Tibial nerve (tissue), 3 donors: Measurements from ENCODE around the gene CTNNA2.

ENCODE experiments used
- POLR2A ChIP-seq, 2 donors: fragments of 450-650 bp; IDR thresholded peaks; one replicate each; pipeline ENCODE4 v1.6.1; 2017; ENCODE audit warnings: antibody characterized with exemption in 2 of 2, mild to moderate bottlenecking in 2 of 2, moderate library complexity in 2 of 2
- TF ChIP-seq, protein P1 (sequence below), 5 experiments: fragments of 200-600 bp in 3 of 5; fragments of 450-650 bp in 2 of 5; sonication (generic) in 3 of 5; IDR thresholded peaks; one replicate each; pipeline ENCODE4 v1.5.1; 2016 to 2019; ENCODE audit warnings: antibody characterized with exemption in 5 of 5, mild to moderate bottlenecking in 3 of 5, moderate library complexity in 2 of 5

DNA sequence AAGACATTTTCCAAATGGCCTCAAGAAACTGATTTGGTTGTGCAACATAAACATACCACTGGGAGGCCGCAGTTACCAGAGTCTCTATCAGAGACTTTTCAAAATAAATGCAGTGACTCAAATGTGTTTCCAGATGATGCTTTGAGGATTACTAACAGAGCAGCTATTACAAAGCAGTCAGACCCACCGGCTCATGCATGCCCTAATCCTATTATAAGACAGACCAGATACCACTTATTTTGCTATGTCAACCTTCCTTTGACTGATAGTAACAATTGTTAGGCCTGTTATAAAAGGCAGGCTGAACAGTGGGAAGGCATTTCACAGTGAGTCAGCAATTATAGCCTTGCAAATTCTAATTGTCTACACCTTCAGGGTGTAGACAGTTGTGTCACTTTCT lies 574.0 kb downstream of the CTNNA2 start:
- TF ChIP-seq, protein P1, sequence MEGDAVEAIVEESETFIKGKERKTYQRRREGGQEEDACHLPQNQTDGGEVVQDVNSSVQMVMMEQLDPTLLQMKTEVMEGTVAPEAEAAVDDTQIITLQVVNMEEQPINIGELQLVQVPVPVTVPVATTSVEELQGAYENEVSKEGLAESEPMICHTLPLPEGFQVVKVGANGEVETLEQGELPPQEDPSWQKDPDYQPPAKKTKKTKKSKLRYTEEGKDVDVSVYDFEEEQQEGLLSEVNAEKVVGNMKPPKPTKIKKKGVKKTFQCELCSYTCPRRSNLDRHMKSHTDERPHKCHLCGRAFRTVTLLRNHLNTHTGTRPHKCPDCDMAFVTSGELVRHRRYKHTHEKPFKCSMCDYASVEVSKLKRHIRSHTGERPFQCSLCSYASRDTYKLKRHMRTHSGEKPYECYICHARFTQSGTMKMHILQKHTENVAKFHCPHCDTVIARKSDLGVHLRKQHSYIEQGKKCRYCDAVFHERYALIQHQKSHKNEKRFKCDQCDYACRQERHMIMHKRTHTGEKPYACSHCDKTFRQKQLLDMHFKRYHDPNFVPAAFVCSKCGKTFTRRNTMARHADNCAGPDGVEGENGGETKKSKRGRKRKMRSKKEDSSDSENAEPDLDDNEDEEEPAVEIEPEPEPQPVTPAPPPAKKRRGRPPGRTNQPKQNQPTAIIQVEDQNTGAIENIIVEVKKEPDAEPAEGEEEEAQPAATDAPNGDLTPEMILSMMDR (IDR thresholded peaks at IDR 0.05), result no peak
- no peak for TF ChIP-seq POLR2A (IDR thresholded peaks at IDR 0.05)
